K562 (cell line): ENCODE data around the gene FYB1. TPM values are rescaled to one million over a fixed set of nuclear protein-coding genes. Genes with fewer than 3 reads are reported as not detected.

Source experiments
- DACH1 ChIP-seq: fragments of 450-650 bp; IDR thresholded peaks from 2 replicates; pipeline ENCODE4 v1.6.1; 2018; ENCODE audit not compliant: partially characterized antibody
- EHMT2 ChIP-seq: fragments of 450-650 bp; IDR thresholded peaks from 2 replicates; pipeline ENCODE4 v1.6.1; 2018; ENCODE audit warnings: antibody characterized with exemption
- ETV5 ChIP-seq: sonication (generic); formaldehyde crosslinking; IDR thresholded peaks from 2 replicates; pipeline ENCODE4 v1.4.0; 2020; ENCODE audit warnings: low read depth, mild to moderate bottlenecking, missing genetic modification reagents
- FOSL1 ChIP-seq: fragments of 200-800 bp; sonication (Bioruptor generic); conservative IDR thresholded peaks from 2 replicates; pipeline ENCODE4 v1.6.1; 2016; ENCODE audit warnings: missing genetic modification characterization, missing compliant biosample characterization
- FOXK2 ChIP-seq, 2 experiments: fragments of 450-650 bp; IDR thresholded peaks in 1 of 2; conservative IDR thresholded peaks in 1 of 2; 2 replicates each; pipeline ENCODE4 v1.6.1; 2016; ENCODE audit warnings: low read depth in 2 of 2, mild to moderate bottlenecking in 1 of 2
- HDAC1 ChIP-seq, 2 experiments: fragments of 450-650 bp; IDR thresholded peaks; 2 replicates each; pipeline ENCODE4 v1.6.1; 2016 to 2017; ENCODE audit warnings: inconsistent platforms in 1 of 2, mild to moderate bottlenecking in 1 of 2, moderate library complexity in 1 of 2
- HSF4 ChIP-seq: fragments of 250-450 bp; sonication (Bioruptor Pico); IDR thresholded peaks from 2 replicates; pipeline ENCODE4 v2.1.2; 2022; ENCODE audit warnings: mild to moderate bottlenecking, moderate library complexity, borderline replicate concordance
- JUND ChIP-seq, 2 experiments: IDR thresholded peaks; 2 replicates in 1 of 2; 3 replicates in 1 of 2; pipeline ENCODE4 v1.6.1; 2011; ENCODE audit warnings: borderline replicate concordance in 2 of 2, low read depth in 2 of 2, low read length in 2 of 2, improper control_type of control experiment in 1 of 2, missing biosample characterization in 1 of 2, missing genetic modification characterization in 1 of 2, missing genetic modification reagents in 1 of 2
- KAT7 ChIP-seq: sonication (generic); formaldehyde crosslinking; IDR thresholded peaks from 2 replicates; pipeline ENCODE4 v1.8.0; 2022; ENCODE audit warnings: missing genetic modification reagents, mild to moderate bottlenecking, borderline replicate concordance
- KDM1A ChIP-seq, 2 experiments: fragments of 450-650 bp; IDR thresholded peaks; 2 replicates each; pipeline ENCODE4 v1.6.1; 2016; ENCODE audit warnings: mild to moderate bottlenecking in 2 of 2
- MED1 ChIP-seq: sonication (generic); formaldehyde crosslinking; IDR thresholded peaks from 2 replicates; pipeline ENCODE4 v1.8.1; 2023; ENCODE audit warnings: missing genetic modification reagents, borderline replicate concordance
- MTA2 ChIP-seq: fragments of 450-650 bp; IDR thresholded peaks from 2 replicates; pipeline ENCODE4 v1.6.1; 2016; ENCODE audit warnings: low read depth
- MYC ChIP-seq, 2 experiments: fragments of 250-450 bp in 1 of 2; sonication (Bioruptor Pico) in 1 of 2; IDR thresholded peaks; 2 replicates each; pipeline versions ENCODE4 v1.5.1 to v1.6.1; 2012 to 2021; ENCODE audit warnings: low read depth in 2 of 2, borderline replicate concordance in 1 of 2, improper control_type of control experiment in 1 of 2, low read length in 1 of 2, mild to moderate bottlenecking in 1 of 2, moderate library complexity in 1 of 2
- PYGO2 ChIP-seq: fragments of 450-650 bp; IDR thresholded peaks from 2 replicates; pipeline ENCODE4 v1.6.1; 2016; ENCODE audit warnings: mild to moderate bottlenecking, missing genetic modification characterization, moderate library complexity, missing compliant biosample characterization
- RB1 ChIP-seq: fragments of 450-650 bp; IDR thresholded peaks from 2 replicates; pipeline ENCODE4 v1.6.1; 2017; ENCODE audit warnings: low read depth, mild to moderate bottlenecking
- RFX1 ChIP-seq: fragments of 450-650 bp; IDR thresholded peaks from 2 replicates; pipeline ENCODE4 v1.6.1; 2016; ENCODE audit warnings: mild to moderate bottlenecking, moderate library complexity
- RUNX1 ChIP-seq: sonication (generic); IDR thresholded peaks from 2 replicates; pipeline ENCODE4 v1.6.1; 2016; ENCODE audit warnings: antibody characterized with exemption, low read depth
- SRSF3 ChIP-seq: fragments of 200-400 bp; formaldehyde crosslinking; IDR thresholded peaks from 2 replicates; pipeline ENCODE4 v1.6.1; 2016; ENCODE audit warnings: mild to moderate bottlenecking, low read length, moderate library complexity; ENCODE audit not compliant: insufficient read depth
- TSC22D4 ChIP-seq: fragments of 450-650 bp; IDR thresholded peaks from 2 replicates; pipeline ENCODE4 v1.6.1; 2016; ENCODE audit warnings: missing genetic modification characterization, missing biosample characterization, control low read depth
- U2AF1 ChIP-seq: fragments of 200-400 bp; formaldehyde crosslinking; optimal IDR thresholded peaks from 2 replicates; pipeline ENCODE3; 2017; ENCODE audit warnings: mild to moderate bottlenecking, low read depth, low read length, moderate library complexity
- YBX1 ChIP-seq: fragments of 450-650 bp; IDR thresholded peaks from 2 replicates; pipeline ENCODE4 v1.7.1; 2016; ENCODE audit warnings: mild to moderate bottlenecking
- ZNF354B ChIP-seq: fragments of 250-450 bp; sonication (Bioruptor Pico); IDR thresholded peaks from 2 replicates; pipeline ENCODE4 v1.4.0; 2020
- ZNF384 ChIP-seq: IDR thresholded peaks from 2 replicates; pipeline ENCODE4 v1.6.1; 2012; ENCODE audit warnings: low read depth, low read length, improper control_type of control experiment
- ZNF583 ChIP-seq: fragments of 250-450 bp; sonication (Bioruptor Pico); IDR thresholded peaks from 2 replicates; pipeline ENCODE4 v1.4.0; 2020
- polyA plus RNA-seq, 8 experiments: library from polyadenylated mRNA; depleted of rRNA in 4 of 8; stranded (reverse) in 5 of 8; unstranded in 3 of 8; fragments of >200 nt; fragmentation: Nextera tagmentation in 2 of 8; fragmentation: Illumina TruSeq in 1 of 8; extraction: Ambion mirVana in 2 of 8; extraction: Trizol in 1 of 8; gene quantifications; 2 replicates each; pipeline versions ENCODE4 v1.2.1 to v1.2.3, GENCODE V29; 2011 to 2014; ENCODE audit warnings: inconsistent platforms in 1 of 8, missing spikeins in 1 of 8
- total RNA-seq, 7 experiments: library from RNA; depleted of rRNA in 6 of 7; stranded (reverse); fragments of >200 nt in 6 of 7; fragmentation: Illumina TruSeq in 2 of 7; extraction: Trizol in 2 of 7; gene quantifications; 2 replicates each; pipeline versions ENCODE4 v1.2.1 to v1.2.3, GENCODE V29; 2011 to 2021; ENCODE audit warnings: low replicate concordance in 1 of 7
- TF ChIP-seq, protein P1 (sequence below): fragments of 450-650 bp; IDR thresholded peaks from 2 replicates; pipeline ENCODE4 v1.6.1; 2017; ENCODE audit warnings: antibody characterized with exemption, mild to moderate bottlenecking
- TF ChIP-seq, protein P2 (sequence below): fragments of 450-650 bp; formaldehyde crosslinking; IDR thresholded peaks from 2 replicates; pipeline ENCODE4 v1.4.0; 2022; ENCODE audit warnings: missing genetic modification characterization

The FYB1 gene
- total and polyA plus RNA-seq, 9 of the 15 experiments (the other 6 are each of a cell fraction or from before 2014, with no cell fraction given) = 4.7 to 31.5 (median 9.7) TPM

DNA sequence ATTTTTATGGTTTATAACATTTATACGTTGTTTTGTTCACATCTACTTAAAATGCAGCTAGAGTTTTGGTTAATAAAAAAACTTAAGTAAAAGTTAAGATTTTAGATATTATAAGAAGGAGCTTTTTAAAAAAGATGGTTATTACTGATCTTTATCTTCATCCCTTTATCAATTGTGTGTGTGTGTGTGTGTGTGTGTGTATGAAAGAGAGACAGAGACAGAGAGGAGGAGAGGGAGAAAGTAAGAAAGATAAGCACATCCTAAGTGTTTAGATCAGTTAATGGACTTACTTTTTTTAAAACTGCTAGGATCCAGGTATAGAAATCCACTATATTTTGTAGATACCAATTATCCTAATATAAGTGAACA, 99.3 kb downstream of the FYB1 start (continued):
- TF ChIP-seq MTA2 = peak; percentile 43
- TF ChIP-seq RFX1 = 0 out of 2 replicates have a peak, but pooled peaks have one; percentile 7
- TF ChIP-seq U2AF1 = peak; percentile 6
- TF ChIP-seq SRSF3 = no peak
- no peak for TF ChIP-seq YBX1
- TF ChIP-seq PYGO2 (tag) = no peak
- no peak for TF ChIP-seq ZNF384
- 0 out of 2 replicates have a peak, but pooled peaks have one; percentile 21 for TF ChIP-seq FOSL1 (tag)
- TF ChIP-seq, protein P1, sequence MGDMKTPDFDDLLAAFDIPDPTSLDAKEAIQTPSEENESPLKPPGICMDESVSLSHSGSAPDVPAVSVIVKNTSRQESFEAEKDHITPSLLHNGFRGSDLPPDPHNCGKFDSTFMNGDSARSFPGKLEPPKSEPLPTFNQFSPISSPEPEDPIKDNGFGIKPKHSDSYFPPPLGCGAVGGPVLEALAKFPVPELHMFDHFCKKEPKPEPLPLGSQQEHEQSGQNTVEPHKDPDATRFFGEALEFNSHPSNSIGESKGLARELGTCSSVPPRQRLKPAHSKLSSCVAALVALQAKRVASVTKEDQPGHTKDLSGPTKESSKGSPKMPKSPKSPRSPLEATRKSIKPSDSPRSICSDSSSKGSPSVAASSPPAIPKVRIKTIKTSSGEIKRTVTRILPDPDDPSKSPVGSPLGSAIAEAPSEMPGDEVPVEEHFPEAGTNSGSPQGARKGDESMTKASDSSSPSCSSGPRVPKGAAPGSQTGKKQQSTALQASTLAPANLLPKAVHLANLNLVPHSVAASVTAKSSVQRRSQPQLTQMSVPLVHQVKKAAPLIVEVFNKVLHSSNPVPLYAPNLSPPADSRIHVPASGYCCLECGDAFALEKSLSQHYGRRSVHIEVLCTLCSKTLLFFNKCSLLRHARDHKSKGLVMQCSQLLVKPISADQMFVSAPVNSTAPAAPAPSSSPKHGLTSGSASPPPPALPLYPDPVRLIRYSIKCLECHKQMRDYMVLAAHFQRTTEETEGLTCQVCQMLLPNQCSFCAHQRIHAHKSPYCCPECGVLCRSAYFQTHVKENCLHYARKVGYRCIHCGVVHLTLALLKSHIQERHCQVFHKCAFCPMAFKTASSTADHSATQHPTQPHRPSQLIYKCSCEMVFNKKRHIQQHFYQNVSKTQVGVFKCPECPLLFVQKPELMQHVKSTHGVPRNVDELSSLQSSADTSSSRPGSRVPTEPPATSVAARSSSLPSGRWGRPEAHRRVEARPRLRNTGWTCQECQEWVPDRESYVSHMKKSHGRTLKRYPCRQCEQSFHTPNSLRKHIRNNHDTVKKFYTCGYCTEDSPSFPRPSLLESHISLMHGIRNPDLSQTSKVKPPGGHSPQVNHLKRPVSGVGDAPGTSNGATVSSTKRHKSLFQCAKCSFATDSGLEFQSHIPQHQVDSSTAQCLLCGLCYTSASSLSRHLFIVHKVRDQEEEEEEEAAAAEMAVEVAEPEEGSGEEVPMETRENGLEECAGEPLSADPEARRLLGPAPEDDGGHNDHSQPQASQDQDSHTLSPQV = peak; percentile 19
- peak in 1 of 2 experiments; percentile 23; a peak in 1 of 4 replicates for TF ChIP-seq KDM1A (IDR thresholded peaks at IDR 0.05)
- TF ChIP-seq ETV5 (CRISPR knock-in tag) = no peak
- TF ChIP-seq FOXK2 (conservative IDR thresholded peaks at IDR 0.05 in 1 of 2, IDR thresholded peaks at IDR 0.05 in 1 of 2; ENCODE audit: low read depth in 2 of 2) = 0 out of 4 replicates have a peak, but pooled peaks of 1 of the 2 experiments have one; percentile 31
- no peak for TF ChIP-seq RUNX1
- TF ChIP-seq MYC (IDR thresholded peaks at IDR 0.05; ENCODE audit: low read depth, low read length) = no peak
- no peak for TF ChIP-seq MYC (CRISPR knock-in tag; IDR thresholded peaks at IDR 0.05; ENCODE audit: borderline replicate concordance, low read depth)
- no peak for TF ChIP-seq EHMT2
- no peak for TF ChIP-seq ZNF583 (CRISPR knock-in tag)
- TF ChIP-seq, protein P2, sequence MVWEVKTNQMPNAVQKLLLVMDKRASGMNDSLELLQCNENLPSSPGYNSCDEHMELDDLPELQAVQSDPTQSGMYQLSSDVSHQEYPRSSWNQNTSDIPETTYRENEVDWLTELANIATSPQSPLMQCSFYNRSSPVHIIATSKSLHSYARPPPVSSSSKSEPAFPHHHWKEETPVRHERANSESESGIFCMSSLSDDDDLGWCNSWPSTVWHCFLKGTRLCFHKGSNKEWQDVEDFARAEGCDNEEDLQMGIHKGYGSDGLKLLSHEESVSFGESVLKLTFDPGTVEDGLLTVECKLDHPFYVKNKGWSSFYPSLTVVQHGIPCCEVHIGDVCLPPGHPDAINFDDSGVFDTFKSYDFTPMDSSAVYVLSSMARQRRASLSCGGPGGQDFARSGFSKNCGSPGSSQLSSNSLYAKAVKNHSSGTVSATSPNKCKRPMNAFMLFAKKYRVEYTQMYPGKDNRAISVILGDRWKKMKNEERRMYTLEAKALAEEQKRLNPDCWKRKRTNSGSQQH (CRISPR knock-in tag) = no peak
- no peak for TF ChIP-seq ZNF354B
- TF ChIP-seq MED1 = no peak
- no peak for TF ChIP-seq TSC22D4
- TF ChIP-seq RB1 = no peak
- TF ChIP-seq JUND (IDR thresholded peaks at IDR 0.05; ENCODE audit: borderline replicate concordance, low read depth, low read length) = no peak
- TF ChIP-seq JUND (tag; IDR thresholded peaks at IDR 0.05; ENCODE audit: borderline replicate concordance, low read depth, low read length) = no peak
- peak; percentile 79 for TF ChIP-seq DACH1
- no peak for TF ChIP-seq HDAC1 (IDR thresholded peaks at IDR 0.05)
- TF ChIP-seq HSF4 (CRISPR knock-in tag) = no peak
- TF ChIP-seq KAT7 = no peak
